Sigmoid colon (tissue), 7 donors: Measurements from ENCODE around the gene FOXL3. TPM values are rescaled to one million over a fixed set of nuclear protein-coding genes. Genes with fewer than 3 reads are reported as not detected.

Source experiments
- DNase-seq: peaks from one replicate; pipeline ENCODE4 v3.0.0-alpha.2; 2019
- H3K27ac ChIP-seq, 4 donors: fragments of 200-600 bp; sonication (generic); one replicate each; pipeline ENCODE4 v1.5.1; 2016 to 2019; ENCODE audit warnings: mild to moderate bottlenecking in 1 of 4
- H3K27me3 ChIP-seq, 3 donors: fragments of 200-600 bp; sonication (generic); one replicate each; pipeline ENCODE4 v1.5.1; 2019; ENCODE audit warnings: mild to moderate bottlenecking in 1 of 3
- H3K36me3 ChIP-seq, 4 donors: fragments of 200-600 bp; sonication (generic); one replicate each; pipeline ENCODE4 v1.5.1; 2016 to 2019
- H3K4me1 ChIP-seq, 4 donors: fragments of 200-600 bp; sonication (generic); one replicate each; pipeline ENCODE4 v1.5.1; 2017 to 2019
- H3K4me3 ChIP-seq, 4 donors: fragments of 200-600 bp; sonication (generic); one replicate each; pipeline ENCODE4 v1.5.1; 2017 to 2019; ENCODE audit warnings: mild to moderate bottlenecking in 2 of 4, moderate library complexity in 1 of 4
- H3K9me3 ChIP-seq, 4 donors: fragments of 200-600 bp in 3 of 4; sonication (generic) in 3 of 4; one replicate each; pipeline versions ENCODE4 v1.5.1 to v1.6.1; 2013 to 2019
- CTCF ChIP-seq, 4 experiments: fragments of 450-650 bp in 3 of 4; fragments of 200-600 bp in 1 of 4; IDR thresholded peaks; one replicate each; pipeline ENCODE4 v1.5.1; 2016 to 2019; ENCODE audit warnings: antibody characterized with exemption in 4 of 4, mild to moderate bottlenecking in 3 of 4, moderate library complexity in 2 of 4
- EP300 ChIP-seq, 4 donors: sonication (generic); formaldehyde crosslinking; IDR thresholded peaks; one replicate each; pipeline ENCODE4 v1.6.1; 2017; ENCODE audit warnings: antibody characterized with exemption in 4 of 4
- POLR2A ChIP-seq, 2 donors: fragments of 450-650 bp; IDR thresholded peaks; one replicate each; pipeline ENCODE4 v1.6.1; 2016; ENCODE audit warnings: antibody characterized with exemption in 2 of 2, mild to moderate bottlenecking in 2 of 2, moderate library complexity in 2 of 2
- POLR2AphosphoS5 ChIP-seq, 4 donors: sonication (generic); formaldehyde crosslinking; IDR thresholded peaks; one replicate each; pipeline ENCODE4 v1.6.1; 2017; ENCODE audit warnings: antibody characterized with exemption in 4 of 4
- WGBS, 2 donors: extraction: QIAGEN DNeasy Blood & Tissue Kit; methylation state at CpG; one replicate each; pipeline ENCODE4 v1.1.7; 2013; 5-methylcytosine and 5-hydroxymethylcytosine counted together
- intact Hi-C: fragments of 100-400 bp; cut with DNase I; formaldehyde crosslinking; loops from one replicate; pipeline ENCODE4 v1.15.1; 2023
- polyA plus RNA-seq, 3 donors: library from polyadenylated mRNA; stranded (reverse); fragments of 200-250 nt; gene quantifications; one replicate each; pipeline ENCODE4 v1.2.3, GENCODE V29; 2013
- total RNA-seq, 4 donors: library from RNA; depleted of rRNA; stranded (reverse); fragments of >200 nt; gene quantifications; one replicate each; pipeline ENCODE4 v1.1.0, GENCODE V29; 2016
- donor health status: healthy with polysubstance abuse.
- donor health status: Bipolar disorder and iron deficiency.
- donor health status: healthy.

The FOXL3 gene
- total and polyA plus RNA-seq, 7 donors, result not detected

- Histone ChIP-seq H3K36me3 (no peaks in the 10 kb centered on the region), H3K4me3 (no peak overlapping the region), H3K4me1 (no peaks in the 10 kb centered on the region), H3K27me3 (no peaks in the 10 kb centered on the region), H3K9me3 (peaks cover 0 to 5% (median 2%) of the 10 kb centered on the region in 4 donors), H3K27ac (no peak overlapping the region)
- intact Hi-C loops, result no loop called here
- WGBS, 2 donors, result 86 to 87% methylated on average over 14 of the region's 14 CpGs
- no peak for DNase-seq
- TF ChIP-seq POLR2AphosphoS5 (IDR thresholded peaks at IDR 0.05) (no peak), POLR2A (IDR thresholded peaks at IDR 0.05) (no peak), EP300 (IDR thresholded peaks at IDR 0.05) (no peak), CTCF (IDR thresholded peaks at IDR 0.05) (no peak)
Observed at GRCh38 chr7:272631-273030, 17.3 kb upstream of the FOXL3 start.

- no peak for TF ChIP-seq POLR2AphosphoS5 (IDR thresholded peaks at IDR 0.05)
- TF ChIP-seq EP300 (IDR thresholded peaks at IDR 0.05), result no peak
- no peaks in the 10 kb centered on the region for H3K36me3 ChIP-seq
- intact Hi-C loops, result no loop called here
- no peak overlapping the region for H3K4me3 ChIP-seq
- H3K9me3 ChIP-seq, result peaks cover 0 to 5% (median 2%) of the 10 kb centered on the region in 4 donors
- 84 to 92% methylated on average over 7 of the region's 7 CpGs for WGBS, 2 donors
- no peaks in the 10 kb centered on the region for H3K4me1 ChIP-seq
- H3K27me3 ChIP-seq, result no peaks in the 10 kb centered on the region
- no peak for DNase-seq
- H3K27ac ChIP-seq, result no peak overlapping the region
Observed at GRCh38 chr7:273327-273726, 16.6 kb upstream of the FOXL3 start.

- WGBS, 2 donors, result 47 to 66% methylated on average over 2 of the region's 2 CpGs
- H3K27ac ChIP-seq, result no peak overlapping the region
- TF ChIP-seq CTCF (IDR thresholded peaks at IDR 0.05) (no peak), POLR2AphosphoS5 (IDR thresholded peaks at IDR 0.05) (no peak), EP300 (IDR thresholded peaks at IDR 0.05) (no peak), POLR2A (IDR thresholded peaks at IDR 0.05) (no peak)
Observed at GRCh38 chr7:274266-274665, 15.7 kb upstream of the FOXL3 start.

GRCh38 chr7:276230-276835 lies 13.6 kb upstream of the FOXL3 start:
- Histone ChIP-seq H3K4me3 (no peak overlapping the region), H3K27me3 (peaks cover 0 to 4% (median 0%) of the 10 kb centered on the region in 3 donors), H3K4me1 (no peaks in the 10 kb centered on the region), H3K9me3 (peaks cover 0 to 5% (median 2%) of the 10 kb centered on the region in 4 donors), H3K27ac (no peak overlapping the region), H3K36me3 (no peaks in the 10 kb centered on the region)
- TF ChIP-seq POLR2AphosphoS5 (IDR thresholded peaks at IDR 0.05), result no peak
- TF ChIP-seq POLR2A (IDR thresholded peaks at IDR 0.05), result no peak
- TF ChIP-seq EP300 (IDR thresholded peaks at IDR 0.05), result no peak
- TF ChIP-seq CTCF (IDR thresholded peaks at IDR 0.05), result no peak
- no peak for DNase-seq
- whole genome bisulfite sequencing, 2 donors, result 79 to 85% methylated on average over 10 of the region's 10 CpGs
- intact Hi-C loops, result no loop called here

More at GRCh38 chr7:274266-274665, 15.7 kb upstream of the FOXL3 start:
- intact Hi-C loops, result no loop called here
- Histone ChIP-seq H3K4me1 (no peaks in the 10 kb centered on the region), H3K9me3 (peaks cover 0 to 5% (median 2%) of the 10 kb centered on the region in 4 donors), H3K27me3 (no peaks in the 10 kb centered on the region), H3K36me3 (no peaks in the 10 kb centered on the region), H3K4me3 (no peak overlapping the region)
- DNase-seq, result no peak

GRCh38 chr7:277228-277627 lies 12.7 kb upstream of the FOXL3 start:
- TF ChIP-seq POLR2AphosphoS5 (IDR thresholded peaks at IDR 0.05) (no peak), CTCF (IDR thresholded peaks at IDR 0.05) (no peak), EP300 (IDR thresholded peaks at IDR 0.05) (no peak), POLR2A (IDR thresholded peaks at IDR 0.05) (no peak)
- Histone ChIP-seq H3K36me3 (no peaks in the 10 kb centered on the region), H3K27me3 (peaks cover 0 to 9% (median 0%) of the 10 kb centered on the region in 3 donors), H3K4me3 (no peak overlapping the region), H3K4me1 (no peaks in the 10 kb centered on the region), H3K27ac (no peak overlapping the region), H3K9me3 (peaks cover 0 to 5% (median 2%) of the 10 kb centered on the region in 4 donors)
- WGBS, 2 donors, result 90 to 93% methylated on average over 4 of the region's 4 CpGs
- intact Hi-C loops, result no loop called here
- DNase-seq, result no peak
